H9 (cell line): ENCODE data around the gene IFNGR1. TPM values are rescaled to one million over a fixed set of nuclear protein-coding genes. Genes with fewer than 3 reads are reported as not detected.

Source experiments
- DNase-seq: peaks from one replicate; pipeline ENCODE4 v3.0.0-alpha.2; 2017
- H2AFZ ChIP-seq: one replicate; pipeline ENCODE4 v1.6.1; 2013; ENCODE audit warnings: mild to moderate bottlenecking, low read length, control low read depth, moderate library complexity
- H2AK5ac ChIP-seq: 2 replicates; pipeline ENCODE4 v1.6.1; 2013; ENCODE audit warnings: low read length, control low read depth, mixed read lengths; ENCODE audit not compliant: insufficient read length
- H2BK120ac ChIP-seq: one replicate; pipeline ENCODE4 v1.6.1; 2013; ENCODE audit warnings: low read depth, mild to moderate bottlenecking, low read length, control low read depth, inconsistent platforms; ENCODE audit not compliant: poor library complexity, severe bottlenecking
- H2BK12ac ChIP-seq: 2 replicates; pipeline ENCODE4 v1.6.1; 2013; ENCODE audit warnings: low read length, control low read depth, mixed read lengths, low read depth; ENCODE audit not compliant: insufficient read length
- H2BK15ac ChIP-seq: 2 replicates; pipeline ENCODE4 v1.6.1; 2013; ENCODE audit warnings: low read depth, low read length, control low read depth
- H2BK20ac ChIP-seq: one replicate; pipeline ENCODE4 v1.6.1; 2013; ENCODE audit warnings: low read depth, mild to moderate bottlenecking, low read length, control low read depth, inconsistent platforms; ENCODE audit not compliant: poor library complexity, severe bottlenecking
- H2BK5ac ChIP-seq: 2 replicates; pipeline ENCODE4 v1.6.1; 2013; ENCODE audit warnings: low read length, control low read depth, mixed read lengths; ENCODE audit not compliant: insufficient read length
- H3K14ac ChIP-seq: 2 replicates; pipeline ENCODE4 v1.6.1; 2013; ENCODE audit warnings: low read length, control low read depth; ENCODE audit not compliant: insufficient read depth
- H3K18ac ChIP-seq: 2 replicates; pipeline ENCODE4 v1.6.1; 2013; ENCODE audit warnings: low read depth, mild to moderate bottlenecking, mixed read lengths, low read length, control low read depth; ENCODE audit not compliant: insufficient read length
- H3K23ac ChIP-seq: 2 replicates; pipeline ENCODE4 v1.6.1; 2013; ENCODE audit warnings: low read length, control low read depth, mixed read lengths, low read depth; ENCODE audit not compliant: insufficient read length
- H3K23me2 ChIP-seq: 2 replicates; pipeline ENCODE4 v1.6.1; 2013; ENCODE audit warnings: low read depth, mild to moderate bottlenecking, mixed read lengths, low read length, control low read depth; ENCODE audit not compliant: insufficient read length, poor library complexity, severe bottlenecking
- H3K27ac ChIP-seq: 2 replicates; pipeline ENCODE4 v1.5.1; 2013; ENCODE audit warnings: low read length, control low read depth, mixed read lengths, low read depth; ENCODE audit not compliant: insufficient read length
- H3K27me3 ChIP-seq: 2 replicates; pipeline ENCODE4 v1.6.1; 2013; ENCODE audit warnings: low read length, control low read depth, inconsistent platforms; ENCODE audit not compliant: insufficient read depth
- H3K4ac ChIP-seq: 2 replicates; pipeline ENCODE4 v1.6.1; 2013; ENCODE audit warnings: low read depth, mild to moderate bottlenecking, control low read depth, inconsistent platforms, low read length, moderate library complexity
- H3K4me1 ChIP-seq: 2 replicates; pipeline ENCODE4 v1.6.1; 2013; ENCODE audit warnings: low read length, control low read depth, inconsistent platforms; ENCODE audit not compliant: insufficient read depth
- H3K4me2 ChIP-seq: 2 replicates; pipeline ENCODE4 v1.6.1; 2013; ENCODE audit warnings: low read length, control low read depth, mixed read lengths; ENCODE audit not compliant: insufficient read length, insufficient read depth
- H3K56ac ChIP-seq: 2 replicates; pipeline ENCODE4 v1.6.1; 2013; ENCODE audit warnings: low read depth, mild to moderate bottlenecking, mixed read lengths, low read length, control low read depth; ENCODE audit not compliant: insufficient read length
- H3K79me1 ChIP-seq: 2 replicates; pipeline ENCODE4 v1.6.1; 2013; ENCODE audit warnings: low read depth, mild to moderate bottlenecking, moderate library complexity, low read length, control low read depth, inconsistent platforms; ENCODE audit not compliant: insufficient read depth, poor library complexity, severe bottlenecking
- H3K79me2 ChIP-seq: 2 replicates; pipeline ENCODE4 v1.6.1; 2013; ENCODE audit warnings: low read length, control low read depth, inconsistent platforms; ENCODE audit not compliant: insufficient read depth
- H3K9ac ChIP-seq: 2 replicates; pipeline ENCODE4 v1.6.1; 2013; ENCODE audit warnings: low read length, control low read depth, mixed read lengths; ENCODE audit not compliant: insufficient read length; ENCODE audit errors: extremely low read depth
- H3K9me3 ChIP-seq: one replicate; pipeline ENCODE4 v1.6.1; 2013; ENCODE audit warnings: low read depth, low read length, inconsistent platforms; ENCODE audit not compliant: control insufficient read depth
- H3T11ph ChIP-seq: one replicate; pipeline ENCODE4 v1.6.1; 2013; ENCODE audit warnings: mild to moderate bottlenecking, low read length, control low read depth, inconsistent platforms
- H4K20me1 ChIP-seq: one replicate; pipeline ENCODE4 v1.6.1; 2013; ENCODE audit not compliant: control insufficient read depth, insufficient read length, insufficient read depth
- H4K5ac ChIP-seq: 2 replicates; pipeline ENCODE4 v1.6.1; 2013; ENCODE audit warnings: low read depth, mild to moderate bottlenecking, mixed read lengths, low read length, control low read depth; ENCODE audit not compliant: insufficient read length
- H4K8ac ChIP-seq: replicated peaks from 2 replicates; pipeline ENCODE4 v1.6.1; 2013; ENCODE audit warnings: low read length, control low read depth, mixed read lengths, low read depth; ENCODE audit not compliant: insufficient read length
- H4K91ac ChIP-seq: 2 replicates; pipeline ENCODE4 v1.6.1; 2013; ENCODE audit warnings: low read depth, mild to moderate bottlenecking, moderate library complexity, mixed read lengths, low read length, control low read depth; ENCODE audit not compliant: insufficient read length
- H3K27ac Mint-ChIP-seq, 3 experiments: 2 replicates in 2 of 3; 3 replicates in 1 of 3; pipeline ENCODE4 v1.8.0; 2020 to 2021; ENCODE audit warnings: mixed read lengths in 3 of 3, mild to moderate bottlenecking in 1 of 3, moderate library complexity in 1 of 3
- H3K27me3 Mint-ChIP-seq: 2 replicates; pipeline ENCODE4 v1.8.0; 2021; ENCODE audit warnings: low read depth, mild to moderate bottlenecking, moderate library complexity, mixed read lengths
- H3K36me3 Mint-ChIP-seq, 3 experiments: 2 replicates in 2 of 3; 3 replicates in 1 of 3; pipeline ENCODE4 v1.8.0; 2020 to 2021; ENCODE audit warnings: low read depth in 3 of 3, mixed read lengths in 3 of 3; ENCODE audit not compliant: insufficient read depth in 1 of 3
- H3K4me1 Mint-ChIP-seq, 2 experiments: 2 replicates each; pipeline ENCODE4 v1.8.0; 2020; ENCODE audit warnings: mixed read lengths in 2 of 2
- H3K4me3 Mint-ChIP-seq, 2 experiments: 2 replicates in 1 of 2; 3 replicates in 1 of 2; pipeline ENCODE4 v1.8.0; 2020 to 2021; ENCODE audit warnings: mild to moderate bottlenecking in 2 of 2, mixed read lengths in 2 of 2, moderate library complexity in 1 of 2
- H3K9me3 Mint-ChIP-seq, 2 experiments: 2 replicates in 1 of 2; 3 replicates in 1 of 2; pipeline ENCODE4 v1.8.0; 2020; ENCODE audit warnings: mild to moderate bottlenecking in 2 of 2, mixed read lengths in 2 of 2, moderate library complexity in 1 of 2
- WGBS: extraction: QIAGEN DNeasy Blood & Tissue Kit; methylation state at CpG from one replicate; pipeline ENCODE4 v1.1.7; 2013; ENCODE audit warnings: missing lambda C conversion rate, low lambda C conversion rate, mixed read lengths; ENCODE audit not compliant: insufficient read length; ENCODE audit errors: extremely low coverage; 5-methylcytosine and 5-hydroxymethylcytosine counted together
- total RNA-seq: library from RNA; stranded (reverse); gene quantifications from 2 replicates; pipeline ENCODE4 v1.2.1, GENCODE V29; 2021
- TF ChIP-seq, protein P1 (sequence below): fragments of 200-600 bp; sonication (generic); conservative IDR thresholded peaks from 3 replicates; pipeline ENCODE4 v1.8.0; 2021; ENCODE audit warnings: antibody characterized with exemption, mild to moderate bottlenecking

Gene IFNGR1
- total RNA-seq, 1 experiment from 2014 or later: 32.2 TPM

DNA sequence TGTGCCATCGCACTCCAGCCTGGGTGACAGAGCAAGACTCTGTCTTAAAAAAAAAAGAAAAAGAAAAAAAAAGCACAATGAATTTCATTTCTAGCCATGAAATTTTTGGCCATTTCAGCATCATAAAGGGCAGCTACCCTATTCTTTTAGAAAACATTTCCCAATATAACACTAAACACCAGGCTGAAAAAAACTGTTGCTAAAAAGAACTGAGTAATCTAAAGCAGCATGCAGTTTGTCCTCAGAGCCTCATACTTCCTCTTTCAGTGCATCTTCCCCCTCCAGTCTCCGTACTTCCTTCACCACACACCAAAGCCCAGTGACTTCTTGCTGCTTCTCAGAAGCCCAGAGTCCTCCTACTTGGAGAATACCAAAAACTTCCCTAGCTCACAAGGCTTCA is 5.6 kb upstream of the IFNGR1 start:
- H3K9ac ChIP-seq: no peak overlapping the region
- no peaks in the 10 kb centered on the region for H3K79me1 ChIP-seq
- H3K79me2 ChIP-seq: no peaks in the 10 kb centered on the region
- DNase-seq: no peak
- Mint-ChIP-seq H3K27ac (no peak overlapping the region), H3K36me3 (no peaks in the 10 kb centered on the region), H3K4me1 (peaks cover 16% of the 10 kb centered on the region in 2 experiments), H3K27me3 (peaks cover 3% of the 10 kb centered on the region; the same call in 1 of the 2 replicates), H3K9me3 (no peaks in the 10 kb centered on the region), H3K4me3 (no peak overlapping the region)
- no peak overlapping the region for H2BK20ac ChIP-seq
- TF ChIP-seq, protein P1, sequence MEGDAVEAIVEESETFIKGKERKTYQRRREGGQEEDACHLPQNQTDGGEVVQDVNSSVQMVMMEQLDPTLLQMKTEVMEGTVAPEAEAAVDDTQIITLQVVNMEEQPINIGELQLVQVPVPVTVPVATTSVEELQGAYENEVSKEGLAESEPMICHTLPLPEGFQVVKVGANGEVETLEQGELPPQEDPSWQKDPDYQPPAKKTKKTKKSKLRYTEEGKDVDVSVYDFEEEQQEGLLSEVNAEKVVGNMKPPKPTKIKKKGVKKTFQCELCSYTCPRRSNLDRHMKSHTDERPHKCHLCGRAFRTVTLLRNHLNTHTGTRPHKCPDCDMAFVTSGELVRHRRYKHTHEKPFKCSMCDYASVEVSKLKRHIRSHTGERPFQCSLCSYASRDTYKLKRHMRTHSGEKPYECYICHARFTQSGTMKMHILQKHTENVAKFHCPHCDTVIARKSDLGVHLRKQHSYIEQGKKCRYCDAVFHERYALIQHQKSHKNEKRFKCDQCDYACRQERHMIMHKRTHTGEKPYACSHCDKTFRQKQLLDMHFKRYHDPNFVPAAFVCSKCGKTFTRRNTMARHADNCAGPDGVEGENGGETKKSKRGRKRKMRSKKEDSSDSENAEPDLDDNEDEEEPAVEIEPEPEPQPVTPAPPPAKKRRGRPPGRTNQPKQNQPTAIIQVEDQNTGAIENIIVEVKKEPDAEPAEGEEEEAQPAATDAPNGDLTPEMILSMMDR: no peak
- H3K4me2 ChIP-seq: no peak overlapping the region
- H3K23me2 ChIP-seq: no peaks in the 10 kb centered on the region
- H3K56ac ChIP-seq: no peak overlapping the region
- no peak overlapping the region for H2BK120ac ChIP-seq
- H2BK5ac ChIP-seq: no peak overlapping the region
- no peaks in the 10 kb centered on the region for H3K27me3 ChIP-seq
- H3K9me3 ChIP-seq: no peaks in the 10 kb centered on the region
- H4K5ac ChIP-seq: no peak overlapping the region
- H3K23ac ChIP-seq: no peak overlapping the region
- H4K8ac ChIP-seq: no peak overlapping the region
- H3K14ac ChIP-seq: no peak overlapping the region
- H3K4me1 ChIP-seq: 0 out of 2 replicates have a peak, but pooled peaks cover under 1% of the 10 kb centered on the region
- H4K91ac ChIP-seq: no peak overlapping the region
- H3T11ph ChIP-seq: no peak overlapping the region
- no peak overlapping the region for H2BK12ac ChIP-seq
- WGBS: no CpG with 5 or more reads among the region's 2 CpGs
- H2AFZ ChIP-seq: no peak overlapping the region
- H3K4ac ChIP-seq: no peak overlapping the region
- H2AK5ac ChIP-seq: no peak overlapping the region
- no peaks in the 10 kb centered on the region for H4K20me1 ChIP-seq
- H3K18ac ChIP-seq: no peak overlapping the region
- H2BK15ac ChIP-seq: no peak overlapping the region
- no peak overlapping the region for H3K27ac ChIP-seq
